ENCODE data around the gene ENOX1.

Gene ENOX1

DNA sequence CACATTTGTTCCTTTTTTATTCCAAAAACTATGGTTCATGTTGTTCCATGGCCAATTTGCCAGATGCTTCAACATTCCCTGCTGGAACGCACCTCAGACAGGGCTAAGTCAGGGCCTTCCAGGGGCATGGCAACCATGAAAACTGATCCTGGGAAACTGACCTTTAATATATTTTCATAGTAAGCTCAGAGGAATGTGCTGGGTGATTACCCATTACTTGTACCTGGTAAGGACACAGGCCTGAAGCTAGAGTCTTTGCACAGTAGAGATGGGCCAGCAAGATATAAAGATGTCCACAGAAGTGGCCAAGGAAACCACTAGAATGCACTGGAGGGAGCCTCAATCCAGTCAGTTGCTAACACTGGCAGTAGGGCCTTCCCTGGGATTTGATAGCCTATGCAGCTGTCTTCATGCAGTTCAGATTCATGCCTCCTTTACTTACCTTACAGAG is 353.1 kb downstream of the ENOX1 start:
- Histone ChIP-seq H3K27me3 (ENCODE audit: low read depth, low read length) (no peaks in the 10 kb centered on the region), H3K4me3 (ENCODE audit: low read length) (no peak overlapping the region), H3K4me1 (ENCODE audit: low read length) (peaks cover 5% of the 10 kb centered on the region; the same call in 1 of the 2 replicates), H3K27ac (ENCODE audit: low read length) (no peak overlapping the region), H2AFZ (ENCODE audit: low read depth, low read length) (no peak overlapping the region), H3K9me3 (ENCODE audit: insufficient read depth, low read length) (no peaks in the 10 kb centered on the region), H3K9ac (ENCODE audit: low read length) (no peak overlapping the region), H3K36me3 (replicated peaks; ENCODE audit: low read depth, low read length) (no peaks in the 10 kb centered on the region), H4K20me1 (ENCODE audit: insufficient read depth, low read length) (no peaks in the 10 kb centered on the region), H3K4me2 (ENCODE audit: low read length) (no peak overlapping the region), H3K79me2 (ENCODE audit: low read length) (no peaks in the 10 kb centered on the region)
- TF ChIP-seq, protein P1, sequence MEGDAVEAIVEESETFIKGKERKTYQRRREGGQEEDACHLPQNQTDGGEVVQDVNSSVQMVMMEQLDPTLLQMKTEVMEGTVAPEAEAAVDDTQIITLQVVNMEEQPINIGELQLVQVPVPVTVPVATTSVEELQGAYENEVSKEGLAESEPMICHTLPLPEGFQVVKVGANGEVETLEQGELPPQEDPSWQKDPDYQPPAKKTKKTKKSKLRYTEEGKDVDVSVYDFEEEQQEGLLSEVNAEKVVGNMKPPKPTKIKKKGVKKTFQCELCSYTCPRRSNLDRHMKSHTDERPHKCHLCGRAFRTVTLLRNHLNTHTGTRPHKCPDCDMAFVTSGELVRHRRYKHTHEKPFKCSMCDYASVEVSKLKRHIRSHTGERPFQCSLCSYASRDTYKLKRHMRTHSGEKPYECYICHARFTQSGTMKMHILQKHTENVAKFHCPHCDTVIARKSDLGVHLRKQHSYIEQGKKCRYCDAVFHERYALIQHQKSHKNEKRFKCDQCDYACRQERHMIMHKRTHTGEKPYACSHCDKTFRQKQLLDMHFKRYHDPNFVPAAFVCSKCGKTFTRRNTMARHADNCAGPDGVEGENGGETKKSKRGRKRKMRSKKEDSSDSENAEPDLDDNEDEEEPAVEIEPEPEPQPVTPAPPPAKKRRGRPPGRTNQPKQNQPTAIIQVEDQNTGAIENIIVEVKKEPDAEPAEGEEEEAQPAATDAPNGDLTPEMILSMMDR (IDR thresholded peaks at IDR 0.05; ENCODE audit: low read depth, low read length) = no peak
- TF ChIP-seq EZH2phosphoT487 (IDR thresholded peaks at IDR 0.05; ENCODE audit: low read depth) = no peak

DNA sequence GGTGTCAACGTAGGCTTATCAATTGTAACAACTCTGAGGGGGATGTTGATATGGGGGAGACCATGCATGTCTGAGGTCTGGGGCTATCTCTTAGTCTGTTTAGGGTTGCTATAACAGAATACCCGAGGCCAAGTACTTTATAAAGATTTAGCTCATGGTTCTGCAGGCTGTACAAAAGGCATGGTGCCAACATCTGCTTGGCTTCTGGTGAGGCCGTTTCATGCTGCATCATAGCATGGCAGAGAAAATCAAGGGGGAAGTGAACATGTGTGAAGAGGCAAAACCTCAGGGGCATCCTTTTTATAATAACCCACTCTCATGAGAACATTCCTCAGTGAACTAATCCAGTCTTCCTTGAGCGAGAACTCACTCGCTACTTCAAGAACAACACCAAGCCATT is 353.8 kb downstream of the ENOX1 start:
- Histone ChIP-seq H3K9me3 (ENCODE audit: insufficient read depth, low read length) (no peaks in the 10 kb centered on the region), H3K79me2 (ENCODE audit: low read length) (no peaks in the 10 kb centered on the region), H3K36me3 (replicated peaks; ENCODE audit: low read depth, low read length) (no peaks in the 10 kb centered on the region), H3K4me1 (ENCODE audit: low read length) (peaks cover 5% of the 10 kb centered on the region; the same call in 1 of the 2 replicates), H3K27me3 (ENCODE audit: low read depth, low read length) (no peaks in the 10 kb centered on the region), H2AFZ (ENCODE audit: low read depth, low read length) (no peak overlapping the region), H3K4me3 (ENCODE audit: low read length) (no peak overlapping the region), H3K9ac (ENCODE audit: low read length) (no peak overlapping the region), H4K20me1 (ENCODE audit: insufficient read depth, low read length) (no peaks in the 10 kb centered on the region), H3K4me2 (ENCODE audit: low read length) (no peak overlapping the region), H3K27ac (ENCODE audit: low read length) (no peak overlapping the region)
- TF ChIP-seq, protein P1 (IDR thresholded peaks at IDR 0.05; ENCODE audit: low read depth, low read length) = no peak
- TF ChIP-seq EZH2phosphoT487 (IDR thresholded peaks at IDR 0.05; ENCODE audit: low read depth) = no peak

DNA sequence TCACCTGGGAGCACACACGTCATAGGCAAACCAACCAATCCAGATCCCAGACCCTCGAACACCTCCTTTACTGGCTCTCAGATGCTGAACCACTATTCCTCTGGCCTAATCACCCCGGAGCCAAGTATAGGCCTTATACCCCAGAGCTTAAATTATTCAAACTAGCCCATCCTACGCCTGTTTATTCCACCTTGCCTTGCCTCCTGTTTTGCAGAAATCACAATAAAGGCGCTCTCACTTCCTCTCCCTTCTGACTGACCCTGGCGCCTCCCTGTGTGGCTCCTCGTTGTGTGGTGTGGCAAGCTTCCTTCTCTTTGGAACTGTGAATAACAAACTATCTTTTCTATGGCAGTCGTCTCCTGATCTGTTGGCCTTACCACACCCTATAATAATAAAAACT is 354.9 kb downstream of the ENOX1 start:
- no peak overlapping the region for H3K4me3 ChIP-seq (ENCODE audit: low read length)
- H3K9me3 ChIP-seq (ENCODE audit: insufficient read depth, low read length) = no peaks in the 10 kb centered on the region
- no peaks in the 10 kb centered on the region for H3K27me3 ChIP-seq (ENCODE audit: low read depth, low read length)
- no peaks in the 10 kb centered on the region for H3K79me2 ChIP-seq (ENCODE audit: low read length)
- no peak overlapping the region for H2AFZ ChIP-seq (ENCODE audit: low read depth, low read length)
- peaks cover 5% of the 10 kb centered on the region; the same call in 1 of the 2 replicates for H3K4me1 ChIP-seq (ENCODE audit: low read length)
- no peaks in the 10 kb centered on the region for H4K20me1 ChIP-seq (ENCODE audit: insufficient read depth, low read length)
- H3K4me2 ChIP-seq (ENCODE audit: low read length) = no peak overlapping the region
- no peaks in the 10 kb centered on the region for H3K36me3 ChIP-seq (replicated peaks; ENCODE audit: low read depth, low read length)
- TF ChIP-seq, protein P1 (IDR thresholded peaks at IDR 0.05; ENCODE audit: low read depth, low read length) = no peak
- no peak for TF ChIP-seq EZH2phosphoT487 (IDR thresholded peaks at IDR 0.05; ENCODE audit: low read depth)
- no peak overlapping the region for H3K9ac ChIP-seq (ENCODE audit: low read length)
- no peak overlapping the region for H3K27ac ChIP-seq (ENCODE audit: low read length)

DNA sequence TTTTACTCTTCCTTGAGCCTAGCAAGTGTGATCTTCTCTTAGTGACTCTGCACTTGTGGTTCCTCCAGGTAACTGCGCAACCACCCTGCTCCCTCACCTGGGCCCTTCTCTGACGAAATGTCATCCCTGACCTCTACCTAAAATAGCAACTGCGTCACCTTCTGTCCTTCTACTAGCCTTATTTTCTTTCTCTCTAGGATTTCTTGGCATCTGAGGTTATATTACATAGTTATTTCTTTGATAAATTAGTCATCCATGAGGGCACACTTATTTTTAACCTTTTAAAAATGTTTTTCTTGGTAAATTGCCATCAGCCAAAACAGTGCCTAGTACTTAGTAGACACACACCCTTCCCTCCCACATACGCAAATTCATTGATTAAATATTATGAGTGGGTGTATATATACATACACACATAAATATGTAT is 355.5 kb downstream of the ENOX1 start:
- no peaks in the 10 kb centered on the region for H3K36me3 ChIP-seq (replicated peaks; ENCODE audit: low read depth, low read length)
- no peak overlapping the region for H3K9ac ChIP-seq (ENCODE audit: low read length)
- H4K20me1 ChIP-seq (ENCODE audit: insufficient read depth, low read length) = no peaks in the 10 kb centered on the region
- no peak overlapping the region for H3K4me2 ChIP-seq (ENCODE audit: low read length)
- no peak overlapping the region for H3K4me3 ChIP-seq (ENCODE audit: low read length)
- H3K27me3 ChIP-seq (ENCODE audit: low read depth, low read length) = no peaks in the 10 kb centered on the region
- H3K4me1 ChIP-seq (ENCODE audit: low read length) = peaks cover 5% of the 10 kb centered on the region; the same call in 1 of the 2 replicates
- no peak overlapping the region for H2AFZ ChIP-seq (ENCODE audit: low read depth, low read length)
- H3K9me3 ChIP-seq (ENCODE audit: insufficient read depth, low read length) = no peaks in the 10 kb centered on the region
- no peak for TF ChIP-seq EZH2phosphoT487 (IDR thresholded peaks at IDR 0.05; ENCODE audit: low read depth)
- TF ChIP-seq, protein P1 (IDR thresholded peaks at IDR 0.05; ENCODE audit: low read depth, low read length) = no peak
- H3K79me2 ChIP-seq (ENCODE audit: low read length) = no peaks in the 10 kb centered on the region
- H3K27ac ChIP-seq (ENCODE audit: low read length) = no peak overlapping the region
